Ovary (tissue), 9 donors: ENCODE data around the gene TTC13. TPM values are rescaled to one million over a fixed set of nuclear protein-coding genes. Genes with fewer than 3 reads are reported as not detected.

Experiments
- DNase-seq, 5 donors: peaks; one replicate each; pipeline ENCODE4 v3.0.0-alpha.2; 2019 to 2020
- H3K27ac ChIP-seq, 2 donors: fragments of 200-600 bp; one replicate each; pipeline versions ENCODE4 v1.5.1 to v1.8.0; 2019 to 2022
- H3K27me3 ChIP-seq: fragments of 200-600 bp; one replicate; pipeline ENCODE4 v1.8.0; 2022
- H3K36me3 ChIP-seq: fragments of 200-600 bp; sonication (generic); one replicate; pipeline ENCODE4 v1.5.1; 2019
- H3K4me1 ChIP-seq: one replicate; pipeline ENCODE4 v1.8.1; 2013; ENCODE audit warnings: mild to moderate bottlenecking, moderate library complexity; ENCODE audit not compliant: insufficient read depth
- H3K4me3 ChIP-seq: fragments of 200-600 bp; sonication (generic); one replicate; pipeline ENCODE4 v1.5.1; 2017
- H3K9me3 ChIP-seq, 2 donors: fragments of 200-600 bp in 1 of 2; sonication (generic) in 1 of 2; one replicate each; pipeline versions ENCODE4 v1.5.1 to v1.8.1; 2013 to 2019; ENCODE audit warnings: mild to moderate bottlenecking in 1 of 2, moderate library complexity in 1 of 2
- CTCF ChIP-seq, 3 donors: fragments of 450-650 bp in 2 of 3; fragments of 200-600 bp in 1 of 3; IDR thresholded peaks; one replicate each; pipeline versions ENCODE4 v1.5.1 to v1.8.0; 2016 to 2022; ENCODE audit warnings: antibody characterized with exemption in 3 of 3, mild to moderate bottlenecking in 1 of 3
- EP300 ChIP-seq: sonication (generic); formaldehyde crosslinking; IDR thresholded peaks from one replicate; pipeline ENCODE4 v1.6.1; 2017; ENCODE audit warnings: antibody characterized with exemption
- POLR2A ChIP-seq: fragments of 450-650 bp; IDR thresholded peaks from one replicate; pipeline ENCODE4 v1.6.1; 2017; ENCODE audit warnings: antibody characterized with exemption, mild to moderate bottlenecking, moderate library complexity
- WGBS, 3 donors: extraction: QIAGEN DNeasy Blood & Tissue Kit in 1 of 3; methylation state at CpG; one replicate each; pipeline versions ENCODE4 v1.1.5 to v1.1.7; 2013 to 2017; 5-methylcytosine and 5-hydroxymethylcytosine counted together
- intact Hi-C, 4 donors: fragments of 100-400 bp; cut with DNase I; formaldehyde crosslinking; loops; one replicate each; pipeline versions ENCODE4 v1.11.0 to v1.15.1; 2022 to 2023
- polyA plus RNA-seq, 2 donors: library from polyadenylated mRNA; stranded (reverse); fragments of 200-250 nt in 1 of 2; fragments of 350-450 nt in 1 of 2; fragmentation: Illumina TruSeq in 1 of 2; extraction: RNeasy Lipid Tissue Mini Kit (QIAGEN cat#74804) in 1 of 2; gene quantifications; one replicate each; pipeline ENCODE4 v1.2.3, GENCODE V29; 2013 to 2014
- total RNA-seq, 7 donors: library from RNA; depleted of rRNA in 2 of 7; stranded (reverse); fragments of >200 nt in 2 of 7; fragmentation: NEBNext Ultra II Directional in 3 of 7; extraction: Animal tissue kit (Norgen Biotek cat#: 25700) in 3 of 7; gene quantifications; one replicate each; pipeline versions ENCODE4 v1.1.0 to v1.2.4, GENCODE V29; 2016 to 2023
- donor health status: DM: no; HTN: no; CAD: no; lungs with moderate emphysema.
- donor health status: DM: no; HTN: no; CAD: no.
- donor health status: Bipolar disorder and iron deficiency.
- donor health status: DM: yes; HTN: yes; CAD: no.
- donor health status: DM: no; HTN: no; CAD: no.
- donor health status: DM: yes; HTN: yes; CAD: no.

Gene TTC13
- total and polyA plus RNA-seq, 9 donors, result 4.2 to 16.5 (median 10.8) TPM

GRCh38 chr1:230883967-230884366 is 94.7 kb downstream of the TTC13 start:
- H3K27ac ChIP-seq, result no peak overlapping the region
- no peak for DNase-seq
- 9 to 15% (median 12%) methylated on average over 4 of the region's 4 CpGs for WGBS, 3 donors

GRCh38 chr1:230879778-230880177 is 98.9 kb downstream of the TTC13 start:
- Histone ChIP-seq H3K9me3 (no peaks in the 10 kb centered on the region), H3K4me3 (no peak overlapping the region), H3K4me1 (peaks cover 2% of the 10 kb centered on the region), H3K27me3 (no peaks in the 10 kb centered on the region), H3K36me3 (no peaks in the 10 kb centered on the region), H3K27ac (no peak overlapping the region)
- no peak for DNase-seq
- 44 to 58% (median 55%) methylated on average over 8 of the region's 8 CpGs for WGBS, 3 donors
- intact Hi-C loops, result no loop called here
- no peak for TF ChIP-seq CTCF (IDR thresholded peaks at IDR 0.05)
- no peak for TF ChIP-seq POLR2A
- TF ChIP-seq EP300, result no peak

More at GRCh38 chr1:230883967-230884366, 94.7 kb downstream of the TTC13 start:
- Histone ChIP-seq H3K9me3 (no peaks in the 10 kb centered on the region), H3K27me3 (no peaks in the 10 kb centered on the region), H3K4me1 (peaks cover 2% of the 10 kb centered on the region), H3K4me3 (no peak overlapping the region), H3K36me3 (no peaks in the 10 kb centered on the region)
- TF ChIP-seq POLR2A (no peak), EP300 (no peak), CTCF (IDR thresholded peaks at IDR 0.05) (no peak)
- intact Hi-C loops, result loop anchor here in 1 of 4 donors (2.0 kb wide), 1 partner anchor 65 kb away; no protein-coding TSS in a partner anchor

GRCh38 chr1:230878591-230878990 is 100.1 kb downstream of the TTC13 start:
- Histone ChIP-seq H3K4me1 (peaks cover 2% of the 10 kb centered on the region), H3K27ac (no peak overlapping the region), H3K9me3 (no peaks in the 10 kb centered on the region), H3K27me3 (no peaks in the 10 kb centered on the region), H3K4me3 (no peak overlapping the region), H3K36me3 (no peaks in the 10 kb centered on the region)
- intact Hi-C loops, result no loop called here
- WGBS, 3 donors, result 3 to 5% (median 5%) methylated on average over 5 of the region's 5 CpGs
- no peak for TF ChIP-seq POLR2A
- peak in 1 of 5 donors; percentile 45 for DNase-seq

GRCh38 chr1:230877924-230878590 is 100.6 kb downstream of the TTC13 start:
- DNase-seq, result no peak
- intact Hi-C loops, result no loop called here
- H3K27ac ChIP-seq, result no peak overlapping the region
- peaks cover 2% of the 10 kb centered on the region for H3K4me1 ChIP-seq
- WGBS, 3 donors, result 87 to 91% (median 89%) methylated on average over 4 of the region's 4 CpGs
- no peak for TF ChIP-seq CTCF (IDR thresholded peaks at IDR 0.05)
- no peaks in the 10 kb centered on the region for H3K27me3 ChIP-seq
- H3K4me3 ChIP-seq, result no peak overlapping the region
- no peaks in the 10 kb centered on the region for H3K36me3 ChIP-seq
- no peaks in the 10 kb centered on the region for H3K9me3 ChIP-seq

GRCh38 chr1:230877146-230877923 is 101.3 kb downstream of the TTC13 start:
- DNase-seq, result no peak
- peaks cover 2% of the 10 kb centered on the region for H3K4me1 ChIP-seq
- intact Hi-C loops, result no loop called here
- 75 to 86% (median 81%) methylated on average over 14 of the region's 14 CpGs for WGBS, 3 donors
- no peaks in the 10 kb centered on the region for H3K36me3 ChIP-seq
- TF ChIP-seq EP300, result no peak
- H3K9me3 ChIP-seq, result no peaks in the 10 kb centered on the region
- H3K27ac ChIP-seq, result no peak overlapping the region
- no peak overlapping the region for H3K4me3 ChIP-seq
- H3K27me3 ChIP-seq, result no peaks in the 10 kb centered on the region
